Tibial nerve (tissue), 4 donors: ENCODE data around the gene FBXW5. TPM values are rescaled to one million over a fixed set of nuclear protein-coding genes. Genes with fewer than 3 reads are reported as not detected.
A peak's percentile ranks its signal among the peaks of the same experiment; 100 is the strongest.

Experiments
- DNase-seq, 2 donors: peaks; one replicate each; pipeline ENCODE4 v3.0.0-alpha.2; 2019; ENCODE audit warnings: low spot score in 2 of 2
- H3K27ac ChIP-seq, 4 donors: fragments of 200-600 bp; sonication (generic) in 3 of 4; one replicate each; pipeline ENCODE4 v1.5.1; 2017 to 2019; ENCODE audit warnings: mild to moderate bottlenecking in 1 of 4
- H3K27me3 ChIP-seq, 2 donors: fragments of 200-600 bp; sonication (generic) in 1 of 2; one replicate each; pipeline versions ENCODE4 v1.5.1 to v1.6.0; 2017 to 2019
- H3K36me3 ChIP-seq, 3 donors: fragments of 200-600 bp; sonication (generic); one replicate each; pipeline ENCODE4 v1.5.1; 2018 to 2019
- H3K4me1 ChIP-seq, 4 donors: fragments of 200-600 bp; sonication (generic) in 3 of 4; one replicate each; pipeline ENCODE4 v1.5.1; 2017 to 2019
- H3K4me3 ChIP-seq, 4 donors: fragments of 200-600 bp; sonication (generic) in 3 of 4; one replicate each; pipeline ENCODE4 v1.5.1; 2017 to 2019; ENCODE audit warnings: mild to moderate bottlenecking in 1 of 4, moderate library complexity in 1 of 4
- H3K9me3 ChIP-seq, 4 donors: fragments of 200-600 bp; sonication (generic) in 3 of 4; one replicate each; pipeline ENCODE4 v1.5.1; 2017 to 2019
- CTCF ChIP-seq, 5 experiments: fragments of 200-600 bp in 3 of 5; fragments of 450-650 bp in 2 of 5; sonication (generic) in 3 of 5; IDR thresholded peaks; one replicate each; pipeline ENCODE4 v1.5.1; 2016 to 2019; ENCODE audit warnings: antibody characterized with exemption in 5 of 5, mild to moderate bottlenecking in 3 of 5, moderate library complexity in 2 of 5
- EP300 ChIP-seq, 2 donors: sonication (generic); formaldehyde crosslinking; IDR thresholded peaks; one replicate each; pipeline ENCODE4 v1.6.1; 2017; ENCODE audit warnings: antibody characterized with exemption in 2 of 2, mild to moderate bottlenecking in 1 of 2
- POLR2A ChIP-seq, 2 donors: fragments of 450-650 bp; IDR thresholded peaks; one replicate each; pipeline ENCODE4 v1.6.1; 2017; ENCODE audit warnings: antibody characterized with exemption in 2 of 2, mild to moderate bottlenecking in 2 of 2, moderate library complexity in 2 of 2
- WGBS, 2 donors: methylation state at CpG; one replicate each; pipeline ENCODE4 v1.1.5; 2018; 5-methylcytosine and 5-hydroxymethylcytosine counted together
- total RNA-seq, 4 donors: library from RNA; depleted of rRNA; stranded (reverse); fragments of >200 nt; gene quantifications; one replicate each; pipeline ENCODE4 v1.1.0, GENCODE V29; 2016

FBXW5 gene
- total RNA-seq, 4 donors from 2014 or later: 138 to 227 (median 193) TPM

GRCh38 chr9:136951541-136952320, 7.2 kb upstream of the FBXW5 start, which contains the start of gene LCN12:
LCN12 (plus strand) TSS chr9:136952273; CDS start chr9:136952328, 55 bp downstream.
- Histone ChIP-seq H3K4me1 (peaks cover 0 to 60% (median 34%) of the 10 kb centered on the region in 4 donors), H3K4me3 (no peak within 1 kb of the TSS), H3K36me3 (no peaks in the 10 kb centered on the region), H3K27ac (peak within 1 kb of the TSS; percentile 59 to 92 (median 88)), H3K27me3 (no peaks in the 10 kb centered on the region), H3K9me3 (no peaks in the 10 kb centered on the region)
- 53 to 64% methylated on average over 9 to 14 of the region's 14 CpGs for WGBS, 2 donors
- DNase-seq: no peak
- TF ChIP-seq POLR2A (IDR thresholded peaks at IDR 0.05) (no peak), CTCF (IDR thresholded peaks at IDR 0.05) (no peak), EP300 (IDR thresholded peaks at IDR 0.05) (no peak)

- no peak for TF ChIP-seq CTCF (IDR thresholded peaks at IDR 0.05)
- no peak for TF ChIP-seq POLR2A (IDR thresholded peaks at IDR 0.05)
- TF ChIP-seq EP300 (IDR thresholded peaks at IDR 0.05): no peak
- peak overlapping the region in 3 of 4 donors; percentile 65 to 74 (median 68) for H3K4me3 ChIP-seq
- WGBS, 2 donors: 26 to 27% methylated on average over 7 to 9 of the region's 9 CpGs
- peaks cover 0 to 70% (median 35%) of the 10 kb centered on the region in 4 donors for H3K4me1 ChIP-seq
- DNase-seq: no peak
- H3K27me3 ChIP-seq: no peaks in the 10 kb centered on the region
- H3K36me3 ChIP-seq: no peaks in the 10 kb centered on the region
- H3K9me3 ChIP-seq: no peaks in the 10 kb centered on the region
- peak overlapping the region; percentile 59 to 92 (median 88) for H3K27ac ChIP-seq
Observed at GRCh38 chr9:136950656-136951276, 6.2 kb upstream of the FBXW5 start.

- Histone ChIP-seq H3K27me3 (no peaks in the 10 kb centered on the region), H3K9me3 (no peaks in the 10 kb centered on the region), H3K27ac (peak overlapping the region; percentile 59 to 92 (median 88)), H3K4me1 (peaks cover 0 to 76% (median 36%) of the 10 kb centered on the region in 4 donors), H3K4me3 (peak overlapping the region; percentile 52 to 74 (median 66)), H3K36me3 (no peaks in the 10 kb centered on the region)
- DNase-seq: peak; percentile 92
- WGBS, 2 donors: 5 to 7% methylated on average over 16 to 17 of the region's 63 CpGs
- TF ChIP-seq CTCF (IDR thresholded peaks at IDR 0.05) (peak in 3 of 5 experiments; percentile 17 to 57 (median 34)), EP300 (IDR thresholded peaks at IDR 0.05) (peak in 1 of 2 donors; percentile 89), POLR2A (IDR thresholded peaks at IDR 0.05) (peak; percentile 52 to 88)
Observed at GRCh38 chr9:136949817-136950655, 5.5 kb upstream of the FBXW5 start.

GRCh38 chr9:136949239-136949816, 4.8 kb upstream of the FBXW5 start:
- Histone ChIP-seq H3K9me3 (no peaks in the 10 kb centered on the region), H3K27ac (peak overlapping the region; percentile 59 to 92 (median 88)), H3K27me3 (no peaks in the 10 kb centered on the region), H3K36me3 (no peaks in the 10 kb centered on the region), H3K4me3 (peak overlapping the region; percentile 52 to 74 (median 66)), H3K4me1 (peaks cover 0 to 80% (median 38%) of the 10 kb centered on the region in 4 donors)
- WGBS, 2 donors: 13 to 16% methylated on average over 20 to 22 of the region's 22 CpGs
- TF ChIP-seq EP300 (IDR thresholded peaks at IDR 0.05) (no peak), CTCF (IDR thresholded peaks at IDR 0.05) (no peak), POLR2A (IDR thresholded peaks at IDR 0.05) (no peak)
- DNase-seq: no peak
